ENCODE data around the gene FUNDC1. TPM values are rescaled to one million over a fixed set of nuclear protein-coding genes. Genes with fewer than 3 reads are reported as not detected.

The FUNDC1 gene
- total RNA-seq, 4 donors from 2014 or later: 8.1 to 15.8 (median 10.4) TPM

GRCh38 chrX:44550563-44550962 lies 7.9 kb upstream of the FUNDC1 start:
- TF ChIP-seq, protein P1, sequence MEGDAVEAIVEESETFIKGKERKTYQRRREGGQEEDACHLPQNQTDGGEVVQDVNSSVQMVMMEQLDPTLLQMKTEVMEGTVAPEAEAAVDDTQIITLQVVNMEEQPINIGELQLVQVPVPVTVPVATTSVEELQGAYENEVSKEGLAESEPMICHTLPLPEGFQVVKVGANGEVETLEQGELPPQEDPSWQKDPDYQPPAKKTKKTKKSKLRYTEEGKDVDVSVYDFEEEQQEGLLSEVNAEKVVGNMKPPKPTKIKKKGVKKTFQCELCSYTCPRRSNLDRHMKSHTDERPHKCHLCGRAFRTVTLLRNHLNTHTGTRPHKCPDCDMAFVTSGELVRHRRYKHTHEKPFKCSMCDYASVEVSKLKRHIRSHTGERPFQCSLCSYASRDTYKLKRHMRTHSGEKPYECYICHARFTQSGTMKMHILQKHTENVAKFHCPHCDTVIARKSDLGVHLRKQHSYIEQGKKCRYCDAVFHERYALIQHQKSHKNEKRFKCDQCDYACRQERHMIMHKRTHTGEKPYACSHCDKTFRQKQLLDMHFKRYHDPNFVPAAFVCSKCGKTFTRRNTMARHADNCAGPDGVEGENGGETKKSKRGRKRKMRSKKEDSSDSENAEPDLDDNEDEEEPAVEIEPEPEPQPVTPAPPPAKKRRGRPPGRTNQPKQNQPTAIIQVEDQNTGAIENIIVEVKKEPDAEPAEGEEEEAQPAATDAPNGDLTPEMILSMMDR (IDR thresholded peaks at IDR 0.05; ENCODE audit: low read depth): no peak

GRCh38 chrX:44544036-44544435 lies 1.4 kb upstream of the FUNDC1 start:
- TF ChIP-seq, protein P1 (IDR thresholded peaks at IDR 0.05; ENCODE audit: low read depth): no peak

- TF ChIP-seq, protein P1 (IDR thresholded peaks at IDR 0.05; ENCODE audit: low read depth): no peak
Measured at GRCh38 chrX:44536198-44536597, 6.5 kb downstream of the FUNDC1 start.

GRCh38 chrX:44529310-44529709 lies 13.3 kb downstream of the FUNDC1 start:
- TF ChIP-seq, protein P1 (IDR thresholded peaks at IDR 0.05; ENCODE audit: low read depth): no peak

DNA sequence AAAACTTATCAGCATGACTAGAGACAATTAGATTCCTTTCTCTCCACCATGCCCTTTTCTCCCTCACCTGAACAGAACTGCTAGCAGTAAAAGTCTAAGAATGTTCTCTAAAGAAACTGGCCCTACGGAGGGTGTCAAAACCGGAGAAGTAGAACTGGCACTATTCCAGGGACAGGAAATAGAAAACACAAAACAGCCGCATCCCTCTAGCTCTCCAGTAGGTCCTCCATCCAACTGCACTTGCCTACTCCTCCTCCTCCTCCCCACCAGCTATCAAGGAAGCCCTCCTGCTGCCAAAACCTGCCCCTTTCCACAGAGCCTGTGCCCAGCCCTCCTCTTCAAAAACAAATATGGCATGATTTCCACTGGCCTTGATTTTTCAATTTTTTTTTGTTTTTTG lies 28.4 kb downstream of the FUNDC1 start:
- TF ChIP-seq, protein P1 (IDR thresholded peaks at IDR 0.05; ENCODE audit: low read depth): no peak

DNA sequence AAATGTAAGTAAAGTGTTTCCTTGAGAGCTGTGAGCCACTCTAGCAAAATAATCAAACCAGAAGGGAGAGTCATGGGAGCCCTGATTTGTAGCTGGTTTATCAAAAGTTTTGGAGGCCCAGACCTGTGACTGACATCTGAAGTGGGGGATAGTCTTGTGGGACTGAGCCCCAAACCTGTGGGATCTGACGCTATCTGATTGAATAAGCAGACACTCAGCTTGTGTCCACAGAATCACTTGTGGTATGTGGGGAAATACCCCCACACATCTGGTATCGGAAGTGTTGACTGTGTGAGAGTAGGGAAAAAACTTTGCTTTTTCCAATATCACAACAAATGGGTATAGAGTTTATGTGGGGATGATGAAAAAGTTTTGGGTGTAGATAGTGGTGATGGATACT lies 35.4 kb downstream of the FUNDC1 start:
- TF ChIP-seq, protein P1 (IDR thresholded peaks at IDR 0.05; ENCODE audit: low read depth): no peak

DNA sequence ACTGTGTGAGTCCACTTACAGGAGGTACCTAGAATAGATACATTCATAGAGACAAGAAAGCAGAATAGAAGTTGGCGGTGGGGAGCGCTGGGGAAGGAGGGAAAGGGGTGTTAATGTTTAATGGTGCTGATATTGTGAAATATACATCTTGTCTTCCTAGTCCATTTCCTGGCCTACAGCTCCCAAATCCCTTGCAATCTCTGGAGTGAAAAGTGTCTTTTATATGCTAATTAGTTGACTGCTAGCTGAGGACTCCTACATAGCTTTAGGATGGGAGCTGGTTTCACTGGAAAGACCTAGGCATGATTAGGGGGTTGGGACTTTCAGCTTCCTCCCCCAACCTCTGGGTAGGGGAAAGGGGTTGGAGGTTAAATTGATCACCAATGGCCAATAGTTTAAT lies 36.0 kb downstream of the FUNDC1 start:
- TF ChIP-seq, protein P1 (IDR thresholded peaks at IDR 0.05; ENCODE audit: low read depth): no peak

All from subcutaneous adipose tissue (tissue), 4 donors.